Endothelial cell of umbilical vein (primary cell): ENCODE data around the gene ACHE. TPM values are rescaled to one million over a fixed set of nuclear protein-coding genes. Genes with fewer than 3 reads are reported as not detected.

Experiments used
- BruUV-seq: library from RNA; stranded (reverse); fragments of 400-500 nt; replicated peaks from 2 replicates; lab custom pipeline; 2021; lab: Mats Ljungman, UMichigan
- CTCF ChIA-PET: fragments of 300-600, 350-600 bp; sonication (Branson Sonifier 250); formaldehyde crosslinking; loops from one replicate; lab custom pipeline; 2021; ENCODE audit warnings: antibody characterized with exemption, inconsistent platforms; lab: Charles Lee
- POLR2A ChIA-PET: fragments of 300-600, 350-600 bp; sonication (Branson Sonifier 250); formaldehyde crosslinking; loops from one replicate; lab custom pipeline; 2021; ENCODE audit warnings: antibody characterized with exemption, inconsistent platforms; lab: Charles Lee
- DNase-seq: peaks from one replicate; pipeline ENCODE4 v3.0.0-alpha.2; 2011; ENCODE audit warnings: low read depth, low spot score
- FAIRE-seq: peaks from 2 replicates; lab custom pipeline; 2011; peaks lifted over from hg19 to GRCh38; lab: Jason Lieb, UNC
- H2AFZ ChIP-seq: 2 replicates; pipeline ENCODE4 v1.6.0; 2012; ENCODE audit warnings: low read depth, low read length, control low read depth, inconsistent platforms
- H3K27ac ChIP-seq: 2 replicates; pipeline ENCODE4 v1.5.1; 2011; ENCODE audit warnings: low read depth, mild to moderate bottlenecking, control low read depth, low read length, moderate library complexity; ENCODE audit not compliant: insufficient read depth
- H3K27me3 ChIP-seq, 2 experiments: 2 replicates each; pipeline versions ENCODE4 v1.6.0 to v1.6.1; 2011; ENCODE audit warnings: low read length in 2 of 2, mixed read lengths in 1 of 2; ENCODE audit not compliant: control insufficient read depth in 2 of 2, insufficient read depth in 2 of 2
- H3K36me3 ChIP-seq, 2 experiments: 2 replicates in 1 of 2; 3 replicates in 1 of 2; pipeline ENCODE4 v1.5.1; 2011; ENCODE audit warnings: low read length in 2 of 2, mild to moderate bottlenecking in 1 of 2, moderate library complexity in 1 of 2; ENCODE audit not compliant: control insufficient read depth in 2 of 2, insufficient read depth in 2 of 2; ENCODE audit errors: extremely low read depth in 1 of 2
- H3K4me1 ChIP-seq: 3 replicates; pipeline ENCODE4 v1.5.1; 2011; ENCODE audit warnings: mild to moderate bottlenecking, low read length; ENCODE audit not compliant: control insufficient read depth, insufficient read depth; ENCODE audit errors: extremely low read depth
- H3K4me2 ChIP-seq: 2 replicates; pipeline ENCODE4 v1.6.1; 2011; ENCODE audit warnings: low read length, control low read depth, mixed read lengths; ENCODE audit not compliant: insufficient read depth
- H3K4me3 ChIP-seq, 3 experiments: fragments of 200-600 bp in 1 of 3; sonication (generic), shearing (Covaris generic) in 1 of 3; replicated peaks in 1 of 3; 2 replicates each; pipeline ENCODE4 v1.5.1; 2011 to 2016; ENCODE audit warnings: control low read depth in 3 of 3, low read length in 3 of 3, mild to moderate bottlenecking in 2 of 3, inconsistent platforms in 1 of 3, low read depth in 1 of 3, moderate library complexity in 1 of 3; ENCODE audit not compliant: insufficient read depth in 1 of 3
- H3K79me2 ChIP-seq: 2 replicates; pipeline ENCODE4 v1.6.0; 2012; ENCODE audit warnings: low read length, inconsistent platforms; ENCODE audit not compliant: control insufficient read depth, insufficient read depth
- H3K9ac ChIP-seq: replicated peaks from 2 replicates; pipeline ENCODE3; 2011; ENCODE audit warnings: low read length, control low read depth; ENCODE audit not compliant: insufficient read depth; ENCODE audit errors: extremely low read depth
- H3K9me1 ChIP-seq: replicated peaks from 3 replicates; pipeline ENCODE4 v1.6.0; 2011; ENCODE audit warnings: mild to moderate bottlenecking, low read length; ENCODE audit not compliant: control insufficient read depth, insufficient read depth; ENCODE audit errors: extremely low read depth
- H3K9me3 ChIP-seq: replicated peaks from 2 replicates; pipeline ENCODE4 v1.5.1; 2012; ENCODE audit warnings: low read length, inconsistent platforms; ENCODE audit not compliant: control insufficient read depth, insufficient read depth
- H4K20me1 ChIP-seq: replicated peaks from 2 replicates; pipeline ENCODE3; 2011; ENCODE audit warnings: mild to moderate bottlenecking, low read length; ENCODE audit not compliant: control insufficient read depth, insufficient read depth; ENCODE audit errors: extremely low read depth
- EZH2 ChIP-seq: IDR thresholded peaks from 2 replicates; pipeline ENCODE4 v1.6.1; 2012; ENCODE audit warnings: borderline replicate concordance, low read depth, mild to moderate bottlenecking, moderate library complexity, low read length, inconsistent platforms; ENCODE audit not compliant: severe bottlenecking
- FOS ChIP-seq: IDR thresholded peaks from 2 replicates; pipeline ENCODE4 v1.6.1; 2011; ENCODE audit warnings: mild to moderate bottlenecking, low read length, moderate library complexity, borderline replicate concordance; ENCODE audit not compliant: insufficient read depth
- GATA2 ChIP-seq: IDR thresholded peaks from 2 replicates; pipeline ENCODE4 v1.7.0; 2011; ENCODE audit warnings: low read depth, mild to moderate bottlenecking, moderate library complexity, mixed read lengths, low read length; ENCODE audit not compliant: insufficient read length, insufficient read depth
- JUN ChIP-seq: IDR thresholded peaks from 2 replicates; pipeline ENCODE4 v1.6.1; 2011; ENCODE audit warnings: borderline replicate concordance, low read depth; ENCODE audit not compliant: insufficient read length, insufficient read depth
- MYC ChIP-seq: IDR thresholded peaks from one replicate; pipeline ENCODE4 v1.6.1; 2011; ENCODE audit warnings: mild to moderate bottlenecking, low read depth, low read length
- POLR2A ChIP-seq: IDR thresholded peaks from 2 replicates; pipeline ENCODE4 v1.6.1; 2012; ENCODE audit warnings: low read depth, mild to moderate bottlenecking, control low read depth, low read length
- POLR2AphosphoS5 ChIP-seq: IDR thresholded peaks from 2 replicates; pipeline ENCODE4 v1.6.1; 2012; ENCODE audit warnings: low read depth, mild to moderate bottlenecking, control low read depth, low read length, moderate library complexity; ENCODE audit not compliant: insufficient read depth
- dilution Hi-C: fragments of 300-500 bp; cut with MboI; formaldehyde crosslinking; loops from one replicate; pipeline ENCODE4 v1.15.0; 2019; ENCODE audit warnings: low sequenced_read_pairs; ENCODE audit not compliant: extremely low pct_ligation_motif_present
- intact Hi-C: fragments of 100-400 bp; cut with micrococcal nuclease; formaldehyde crosslinking; loops from one replicate; pipeline ENCODE4 v1.10.0; 2022
- polyA plus RNA-seq, 4 experiments: library from polyadenylated mRNA; depleted of rRNA in 3 of 4; stranded (reverse) in 3 of 4; unstranded in 1 of 4; fragments of >200 nt; gene quantifications; 2 replicates each; pipeline versions ENCODE4 v1.2.1 to v1.2.3, GENCODE V29; 2011 to 2012; ENCODE audit warnings: missing spikeins in 1 of 4
- total RNA-seq: library from RNA; stranded (reverse); gene quantifications from 2 replicates; pipeline ENCODE4 v1.2.3, GENCODE V29; 2021
- TF ChIP-seq, protein P1 (sequence below), 2 donors: IDR thresholded peaks; 1 replicate in 1 of 2; 2 replicates in 1 of 2; pipeline ENCODE4 v1.5.1; 2011; ENCODE audit warnings: low read length in 2 of 2, mild to moderate bottlenecking in 2 of 2, moderate library complexity in 2 of 2, control low read depth in 1 of 2, inconsistent platforms in 1 of 2, low read depth in 1 of 2; ENCODE audit not compliant: insufficient read depth in 1 of 2; ENCODE audit errors: extremely low read depth in 1 of 2
- TF ChIP-seq, protein P2 (sequence below): IDR thresholded peaks from 2 replicates; pipeline ENCODE4 v1.6.1; 2011; ENCODE audit not compliant: insufficient read depth, insufficient read length

ACHE gene
- total and polyA plus RNA-seq, 2 donors (not counting 3 experiments of a cell fraction or from before 2014, with no cell fraction given), result 0.18 to 0.28 TPM

DNA sequence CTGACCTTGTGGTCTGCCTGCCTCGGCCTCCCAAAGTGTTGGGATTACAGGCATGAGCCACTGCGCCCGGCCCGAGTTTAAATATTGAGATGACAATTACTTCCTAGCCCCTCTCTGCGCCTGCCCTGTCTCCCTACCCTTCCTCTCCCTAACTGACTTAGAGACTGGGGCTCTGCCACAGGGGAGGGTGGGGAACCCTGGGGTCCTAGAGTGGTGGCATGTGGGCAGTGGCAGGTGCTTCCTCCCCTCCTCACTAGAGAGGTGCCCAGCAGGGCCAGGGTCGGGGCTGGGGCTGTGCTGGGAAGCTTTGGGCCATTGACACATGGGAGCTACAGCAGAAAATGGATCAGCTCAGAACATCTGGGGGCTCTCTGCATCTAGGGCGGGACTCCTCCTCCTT lies 7.0 kb upstream of the ACHE start:
- Histone ChIP-seq H3K27ac (no peak overlapping the region), H3K79me2 (no peaks in the 10 kb centered on the region), H3K36me3 (no peaks in the 10 kb centered on the region), H3K9ac (no peak overlapping the region), H3K9me1 (no peaks in the 10 kb centered on the region), H3K27me3 (no peaks in the 10 kb centered on the region), H4K20me1 (no peaks in the 10 kb centered on the region), H3K4me2 (no peak overlapping the region), H3K4me3 (no peak overlapping the region), H3K4me1 (no peaks in the 10 kb centered on the region), H3K9me3 (no peaks in the 10 kb centered on the region), H2AFZ (no peak overlapping the region)
- no TSS peak for BruUV-seq
- intact Hi-C loops, result no loop called here
- CTCF ChIA-PET, result interaction anchor here (1.0 to 5.7 kb wide), 3 partner anchors 151 to 175 kb away, joined by 3 to 21 read pairs (median 4); no protein-coding TSS in a partner anchor
- no peak for TF ChIP-seq POLR2AphosphoS5
- no peak for TF ChIP-seq FOS
- no peak for TF ChIP-seq GATA2
- TF ChIP-seq MYC, result no peak
- TF ChIP-seq JUN, result no peak
- no peak for TF ChIP-seq POLR2A
- TF ChIP-seq, protein P1, sequence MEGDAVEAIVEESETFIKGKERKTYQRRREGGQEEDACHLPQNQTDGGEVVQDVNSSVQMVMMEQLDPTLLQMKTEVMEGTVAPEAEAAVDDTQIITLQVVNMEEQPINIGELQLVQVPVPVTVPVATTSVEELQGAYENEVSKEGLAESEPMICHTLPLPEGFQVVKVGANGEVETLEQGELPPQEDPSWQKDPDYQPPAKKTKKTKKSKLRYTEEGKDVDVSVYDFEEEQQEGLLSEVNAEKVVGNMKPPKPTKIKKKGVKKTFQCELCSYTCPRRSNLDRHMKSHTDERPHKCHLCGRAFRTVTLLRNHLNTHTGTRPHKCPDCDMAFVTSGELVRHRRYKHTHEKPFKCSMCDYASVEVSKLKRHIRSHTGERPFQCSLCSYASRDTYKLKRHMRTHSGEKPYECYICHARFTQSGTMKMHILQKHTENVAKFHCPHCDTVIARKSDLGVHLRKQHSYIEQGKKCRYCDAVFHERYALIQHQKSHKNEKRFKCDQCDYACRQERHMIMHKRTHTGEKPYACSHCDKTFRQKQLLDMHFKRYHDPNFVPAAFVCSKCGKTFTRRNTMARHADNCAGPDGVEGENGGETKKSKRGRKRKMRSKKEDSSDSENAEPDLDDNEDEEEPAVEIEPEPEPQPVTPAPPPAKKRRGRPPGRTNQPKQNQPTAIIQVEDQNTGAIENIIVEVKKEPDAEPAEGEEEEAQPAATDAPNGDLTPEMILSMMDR (IDR thresholded peaks at IDR 0.05; ENCODE audit: extremely low read depth in 1 of 2, insufficient read depth in 1 of 2, low read depth in 1 of 2, low read length in 2 of 2), result no peak
- TF ChIP-seq, protein P2, sequence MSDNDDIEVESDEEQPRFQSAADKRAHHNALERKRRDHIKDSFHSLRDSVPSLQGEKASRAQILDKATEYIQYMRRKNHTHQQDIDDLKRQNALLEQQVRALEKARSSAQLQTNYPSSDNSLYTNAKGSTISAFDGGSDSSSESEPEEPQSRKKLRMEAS, result no peak
- no peak for TF ChIP-seq EZH2
- DNase-seq (no peak), FAIRE-seq (no peak)
- dilution Hi-C loops, result no loop called here
- POLR2A ChIA-PET, result interaction anchor here (0.7 kb wide), 1 partner anchor 149 kb away, joined by 4 read pairs; no protein-coding TSS in a partner anchor
